AML-193 (cell line): ENCODE measurements around the gene ZNF354B.
"Not testable (repeated sequence)": the region's sequence is repeated elsewhere in the genome, so short reads cannot be mapped to it uniquely, and the experiment has no call there.

ENCODE experiments used
- DNase-seq, 2 experiments: peaks; one replicate each; lab custom pipeline; 2025; lab: John Stamatoyannopoulos, UW

ZNF354B gene

DNA sequence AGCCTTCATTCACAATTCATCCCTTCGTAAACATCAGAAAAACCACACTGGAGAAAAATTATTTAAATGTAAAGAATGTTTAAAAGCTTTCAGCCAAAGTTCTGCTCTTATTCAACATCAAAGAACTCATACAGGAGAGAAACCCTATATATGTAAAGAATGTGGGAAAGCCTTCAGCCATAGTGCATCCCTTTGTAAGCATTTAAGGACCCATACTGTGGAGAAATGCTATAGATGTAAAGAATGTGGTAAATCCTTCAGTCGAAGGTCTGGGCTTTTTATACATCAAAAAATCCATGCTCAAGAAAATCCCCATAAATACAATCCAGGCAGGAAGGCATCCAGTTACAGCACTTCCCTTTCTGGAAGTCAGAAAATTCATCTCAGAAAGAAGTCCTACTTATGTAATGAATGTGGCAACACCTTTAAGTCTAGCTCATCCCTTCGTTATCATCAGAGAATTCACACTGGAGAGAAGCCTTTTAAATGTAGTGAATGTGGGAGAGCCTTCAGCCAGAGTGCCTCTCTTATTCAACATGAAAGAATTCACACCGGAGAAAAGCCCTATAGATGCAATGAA, 23.5 kb downstream of the ZNF354B start:
- DNase-seq = not testable (repeated sequence)

DNA sequence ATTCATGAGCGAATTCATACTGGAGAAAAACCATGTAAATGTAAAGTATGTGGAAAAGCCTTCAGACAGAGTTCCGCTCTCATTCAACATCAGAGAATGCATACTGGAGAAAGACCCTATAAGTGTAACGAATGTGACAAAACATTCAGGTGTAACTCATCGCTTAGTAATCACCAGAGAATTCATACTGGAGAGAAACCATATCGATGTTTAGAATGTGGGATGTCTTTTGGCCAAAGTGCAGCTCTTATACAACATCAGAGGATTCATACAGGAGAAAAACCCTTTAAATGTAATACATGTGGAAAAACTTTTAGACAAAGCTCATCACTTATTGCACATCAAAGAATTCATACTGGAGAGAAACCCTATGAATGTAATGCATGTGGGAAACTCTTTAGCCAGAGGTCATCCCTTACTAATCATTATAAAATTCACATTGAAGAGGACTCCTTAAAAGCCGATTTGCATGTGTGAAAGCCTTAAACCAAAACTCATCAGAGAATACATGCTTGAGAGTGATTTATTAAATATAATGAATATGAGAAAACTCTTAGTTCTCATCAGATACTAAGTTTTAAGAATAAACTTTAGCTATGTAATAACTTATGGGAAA, 24.2 kb downstream of the ZNF354B start:
- no peak for DNase-seq

GRCh38 chr5:178895615-178896571, 36.1 kb downstream of the ZNF354B start, which contains the start of gene ZFP2:
Gene ZFP2, plus strand, starts transcription at chr5:178895913. Its CDS starts 35,401 bp downstream, at chr5:178931314.
- DNase-seq = peak in 1 of 2 experiments; percentile 3

GRCh38 chr5:178899289-178899688, 39.5 kb downstream of the ZNF354B start:
- no peak for DNase-seq

DNA sequence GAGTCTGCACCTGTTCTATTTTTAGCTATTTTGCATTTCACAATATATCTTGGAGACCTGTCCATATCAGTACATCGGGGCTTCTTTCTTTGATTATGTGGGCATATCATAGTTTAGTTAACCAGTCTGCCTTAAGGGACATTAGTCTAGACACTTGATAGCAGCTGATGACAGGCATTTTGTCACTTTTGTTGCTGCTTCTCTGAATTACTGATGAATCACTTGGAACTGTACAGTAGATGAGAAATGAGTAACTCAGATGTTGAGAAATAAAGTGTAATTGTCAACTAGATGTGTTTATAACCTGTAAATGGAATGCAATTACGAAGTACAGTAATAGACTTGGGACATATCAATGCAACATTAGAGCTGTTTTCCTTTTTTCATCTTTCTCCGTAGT, 43.1 kb downstream of the ZNF354B start:
- DNase-seq = no peak

DNA sequence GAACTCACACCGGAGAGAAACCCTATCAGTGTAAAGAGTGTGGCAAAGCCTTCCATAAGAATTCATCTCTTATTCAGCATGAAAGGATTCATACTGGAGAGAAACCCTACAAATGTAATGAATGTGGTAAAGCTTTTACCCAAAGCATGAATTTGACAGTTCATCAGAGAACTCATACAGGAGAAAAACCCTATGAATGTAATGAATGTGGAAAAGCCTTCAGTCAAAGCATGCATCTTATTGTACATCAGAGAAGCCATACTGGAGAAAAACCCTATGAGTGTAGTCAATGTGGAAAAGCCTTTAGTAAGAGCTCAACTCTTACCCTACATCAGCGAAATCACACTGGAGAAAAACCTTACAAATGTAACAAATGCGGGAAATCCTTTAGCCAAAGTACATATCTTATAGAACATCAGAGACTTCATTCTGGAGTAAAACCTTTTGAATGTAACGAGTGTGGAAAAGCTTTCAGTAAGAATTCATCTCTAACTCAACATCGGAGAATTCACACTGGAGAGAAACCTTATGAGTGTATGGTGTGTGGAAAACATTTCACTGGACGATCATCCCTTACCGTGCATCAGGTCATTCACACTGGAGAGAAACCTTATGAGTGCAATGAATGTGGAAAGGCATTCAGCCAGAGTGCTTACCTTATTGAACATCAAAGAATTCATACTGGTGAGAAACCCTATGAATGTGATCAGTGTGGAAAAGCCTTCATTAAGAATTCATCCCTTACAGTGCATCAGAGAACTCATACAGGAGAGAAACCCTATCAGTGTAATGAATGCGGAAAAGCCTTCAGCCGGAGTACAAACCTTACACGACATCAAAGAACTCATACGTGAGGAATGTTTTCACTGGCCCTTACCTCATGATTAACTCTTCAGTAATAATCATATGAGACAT, 72.3 kb downstream of the ZNF354B start:
- no peak for DNase-seq
